K562 (cell line): ENCODE data around the gene TTC28. TPM values are rescaled to one million over a fixed set of nuclear protein-coding genes. Genes with fewer than 3 reads are reported as not detected.

Experiments used
- ATAC-seq: fragments of 200-7000 bp; cut with Tn5 transposase; 3 replicates; pipeline ENCODE4 v1.9.1; 2020; ENCODE audit warnings: moderate library complexity
- BruUV-seq: library from RNA; stranded (reverse); fragments of 400-500 nt; replicated peaks from 2 replicates; lab custom pipeline; 2021; lab: Mats Ljungman, UMichigan
- CTCF ChIA-PET: fragments of 300-600 bp; formaldehyde crosslinking; extraction: SDS; loops from one replicate; lab custom pipeline; 2021; ENCODE audit warnings: low intra/inter-chr PET ratio; lab: Yijun Ruan, JAX
- POLR2A ChIA-PET: fragments of 300-600, 350-650 bp; sonication (Branson Sonifier 250); formaldehyde crosslinking; extraction: SDS; loops from one replicate; lab custom pipeline; 2021; ENCODE audit warnings: antibody characterized with exemption, inconsistent platforms; lab: Yijun Ruan, JAX
- DNase-seq, 4 experiments: peaks; one replicate each; pipeline versions ENCODE4 v3.0.0 to v3.0.0-alpha.2; 2011 to 2018; ENCODE audit warnings: low spot score in 3 of 4, mixed read lengths in 3 of 4; ENCODE audit errors: extremely low read depth in 1 of 4
- FAIRE-seq: peaks from 2 replicates; lab custom pipeline; 2011; peaks lifted over from hg19 to GRCh38; lab: Jason Lieb, UNC
- H2AFZ ChIP-seq: 2 replicates; pipeline ENCODE4 v1.6.0; 2011; ENCODE audit warnings: low read depth, low read length, control low read depth, inconsistent platforms
- H3K27ac ChIP-seq: fragments of 200-600 bp; 3 replicates; pipeline ENCODE4 v1.8.0; 2011; ENCODE audit warnings: low read depth, mild to moderate bottlenecking, control low read depth, inconsistent platforms, low read length, moderate library complexity, mixed read lengths; ENCODE audit errors: extremely low read depth
- H3K27me3 ChIP-seq, 2 experiments: fragments of 300-600 bp in 1 of 2; 2 replicates in 1 of 2; 3 replicates in 1 of 2; pipeline versions ENCODE4 v1.6.0 to v1.8.0; 2011; ENCODE audit warnings: inconsistent platforms in 2 of 2, low read length in 2 of 2, mild to moderate bottlenecking in 1 of 2, mixed read lengths in 1 of 2, moderate library complexity in 1 of 2; ENCODE audit not compliant: control insufficient read depth in 2 of 2, insufficient read depth in 2 of 2
- H3K36me3 ChIP-seq: fragments of 300-600 bp; 3 replicates; pipeline ENCODE4 v1.8.0; 2011; ENCODE audit warnings: mild to moderate bottlenecking, low read length, inconsistent platforms; ENCODE audit not compliant: control insufficient read depth, insufficient read depth
- H3K4me1 ChIP-seq, 2 experiments: fragments of 200-600 bp in 1 of 2; replicated peaks in 1 of 2; 2 replicates in 1 of 2; 3 replicates in 1 of 2; pipeline versions ENCODE4 v1.5.1 to v1.8.0; 2011; ENCODE audit warnings: inconsistent platforms in 2 of 2, low read length in 2 of 2, mild to moderate bottlenecking in 1 of 2, mixed read lengths in 1 of 2, moderate library complexity in 1 of 2; ENCODE audit not compliant: control insufficient read depth in 2 of 2, insufficient read depth in 2 of 2
- H3K4me2 ChIP-seq: 2 replicates; pipeline ENCODE4 v1.6.1; 2011; ENCODE audit warnings: low read length, control low read depth, inconsistent platforms, mixed read lengths; ENCODE audit not compliant: insufficient read depth
- H3K4me3 ChIP-seq: fragments of 200-600 bp; sonication (generic), shearing (Covaris generic); 2 replicates; pipeline ENCODE4 v1.5.1; 2016; ENCODE audit warnings: control low read depth, inconsistent platforms
- H3K79me2 ChIP-seq: fragments of 200-600 bp; 3 replicates; pipeline ENCODE4 v1.8.0; 2011; ENCODE audit warnings: low read length, inconsistent platforms; ENCODE audit not compliant: control insufficient read depth, insufficient read depth
- H3K9ac ChIP-seq, 2 experiments: 2 replicates each; pipeline versions ENCODE4 v1.6.0 to v1.6.1; 2011; ENCODE audit warnings: low read depth in 2 of 2, low read length in 2 of 2, control low read depth in 1 of 2, inconsistent platforms in 1 of 2, mild to moderate bottlenecking in 1 of 2, mixed read lengths in 1 of 2; ENCODE audit not compliant: insufficient read depth in 1 of 2
- H3K9me1 ChIP-seq: one replicate; pipeline ENCODE4 v1.6.0; 2011; ENCODE audit warnings: inconsistent platforms, mild to moderate bottlenecking, low read length, moderate library complexity; ENCODE audit not compliant: control insufficient read depth, insufficient read depth
- H3K9me3 ChIP-seq: replicated peaks from 2 replicates; pipeline ENCODE4 v1.5.1; 2011; ENCODE audit warnings: low read depth, low read length, inconsistent platforms; ENCODE audit not compliant: control insufficient read depth, insufficient read depth
- H4K20me1 ChIP-seq: replicated peaks from 2 replicates; pipeline ENCODE4 v1.6.1; 2011; ENCODE audit warnings: low read length, inconsistent platforms, mixed read lengths; ENCODE audit not compliant: control insufficient read depth, insufficient read depth
- BRD4 ChIP-seq: fragments of 200-600 bp; sonication (generic); IDR thresholded peaks from 2 replicates; pipeline ENCODE4 v1.6.1; 2017; ENCODE audit warnings: inconsistent platforms
- HEY1 ChIP-seq: fragments of 250-450 bp; sonication (Bioruptor Pico); IDR thresholded peaks from 2 replicates; pipeline ENCODE4 v1.5.0; 2020; ENCODE audit warnings: mild to moderate bottlenecking, moderate library complexity, borderline replicate concordance
- MAFK ChIP-seq: IDR thresholded peaks from 2 replicates; pipeline ENCODE4 v1.6.1; 2011; ENCODE audit warnings: low read length, improper control_type of control experiment
- NFE2 ChIP-seq: IDR thresholded peaks from 2 replicates; pipeline ENCODE4 v1.6.1; 2014; ENCODE audit warnings: antibody characterized with exemption, low read depth
- NFIC ChIP-seq: fragments of 450-650 bp; IDR thresholded peaks from 2 replicates; pipeline ENCODE4 v1.6.1; 2017; ENCODE audit warnings: mild to moderate bottlenecking, inconsistent platforms
- NFIX ChIP-seq: fragments of 250-450 bp; sonication (Bioruptor Pico); IDR thresholded peaks from 2 replicates; pipeline ENCODE4 v1.4.0; 2020; ENCODE audit warnings: low read depth, mild to moderate bottlenecking, moderate library complexity
- PHF8 ChIP-seq: fragments of 200-600 bp; sonication (generic); IDR thresholded peaks from 2 replicates; pipeline ENCODE4 v1.6.1; 2012; ENCODE audit warnings: mixed run types, mild to moderate bottlenecking, inconsistent platforms, low read length, moderate library complexity, borderline replicate concordance
- PYGO2 ChIP-seq: fragments of 450-650 bp; IDR thresholded peaks from 2 replicates; pipeline ENCODE4 v1.6.1; 2016; ENCODE audit warnings: mild to moderate bottlenecking, missing genetic modification characterization, moderate library complexity, missing compliant biosample characterization
- SMARCA4 ChIP-seq: fragments of 450-650 bp; IDR thresholded peaks from 2 replicates; pipeline ENCODE4 v1.6.1; 2016
- TFAP4 ChIP-seq: sonication (generic); formaldehyde crosslinking; IDR thresholded peaks from 2 replicates; pipeline ENCODE4 v1.8.0; 2022; ENCODE audit warnings: missing genetic modification reagents, mild to moderate bottlenecking, moderate library complexity, borderline replicate concordance
- ZNF592 ChIP-seq: fragments of 450-650 bp; IDR thresholded peaks from 2 replicates; pipeline ENCODE4 v1.6.1; 2017; ENCODE audit warnings: antibody characterized with exemption, mild to moderate bottlenecking
- ZNF695 ChIP-seq: fragments of 450-650 bp; formaldehyde crosslinking; IDR thresholded peaks from 2 replicates; pipeline ENCODE4 v1.4.0; 2020; ENCODE audit warnings: mild to moderate bottlenecking, moderate library complexity
- WGBS: fragments of 100-300 bp; shearing (Covaris generic); methylation state at CpG from one replicate; pipeline ENCODE4 v1.1.6; 2016; ENCODE audit warnings: low coverage, mixed read lengths; ENCODE audit not compliant: insufficient coverage; ENCODE audit errors: missing lambda C conversion rate; 5-methylcytosine and 5-hydroxymethylcytosine counted together
- in situ Hi-C: fragments of 300-500 bp; cut with MboI; formaldehyde crosslinking; loops from 4 replicates; pipeline ENCODE4 v1.15.0; 2018; ENCODE audit warnings: inconsistent platforms, mixed read lengths
- intact Hi-C: fragments of 100-400 bp; cut with micrococcal nuclease; formaldehyde crosslinking; loops from 2 replicates; pipeline ENCODE4 v1.14.2; 2022
- polyA plus RNA-seq, 8 experiments: library from polyadenylated mRNA; depleted of rRNA in 4 of 8; stranded (reverse) in 5 of 8; unstranded in 3 of 8; fragments of >200 nt; fragmentation: Nextera tagmentation in 2 of 8; fragmentation: Illumina TruSeq in 1 of 8; extraction: Ambion mirVana in 2 of 8; extraction: Trizol in 1 of 8; gene quantifications; 2 replicates each; pipeline versions ENCODE4 v1.2.1 to v1.2.3, GENCODE V29; 2011 to 2014; ENCODE audit warnings: inconsistent platforms in 1 of 8, missing spikeins in 1 of 8
- total RNA-seq, 7 experiments: library from RNA; depleted of rRNA in 6 of 7; stranded (reverse); fragments of >200 nt in 6 of 7; fragmentation: Illumina TruSeq in 2 of 7; extraction: Trizol in 2 of 7; gene quantifications; 2 replicates each; pipeline versions ENCODE4 v1.2.1 to v1.2.3, GENCODE V29; 2011 to 2021; ENCODE audit warnings: low replicate concordance in 1 of 7
- TF ChIP-seq, protein P1 (sequence below): IDR thresholded peaks from 2 replicates; pipeline ENCODE4 v1.6.1; 2011; ENCODE audit warnings: borderline replicate concordance, low read depth, mild to moderate bottlenecking, moderate library complexity, low read length; ENCODE audit not compliant: insufficient read depth, poor library complexity, severe bottlenecking

Gene TTC28
- total and polyA plus RNA-seq, 9 of the 15 experiments (the other 6 are each of a cell fraction or from before 2014, with no cell fraction given), result 0.22 to 10.7 (median 3.1) TPM

DNA sequence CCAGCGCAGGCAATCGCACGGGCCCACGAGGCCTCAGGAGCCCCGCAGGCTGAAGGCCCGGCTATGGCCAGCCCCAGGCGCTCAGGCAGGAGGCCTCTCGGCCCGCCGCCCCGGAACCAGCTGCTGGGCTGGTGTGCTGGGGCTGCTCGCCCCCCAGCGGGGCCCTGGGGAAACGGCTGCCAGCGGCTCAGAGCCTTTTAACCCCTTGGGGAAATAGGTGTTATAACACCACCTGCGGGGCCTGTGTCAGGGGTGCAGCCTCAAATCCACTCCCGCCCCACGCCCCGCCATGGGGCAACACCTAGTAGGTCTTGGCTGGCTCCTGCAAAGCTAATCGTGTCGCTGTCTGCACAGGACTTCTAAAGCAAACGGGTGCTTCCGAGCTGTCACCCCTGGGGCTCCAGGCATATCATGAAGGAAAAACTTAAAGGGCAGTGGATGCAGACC is 237.4 kb downstream of the TTC28 start (continued):
- TF ChIP-seq NFE2, result no peak
- TF ChIP-seq TFAP4 (CRISPR knock-in tag), result peak; percentile 97
- no peak for TF ChIP-seq MAFK
- peak; percentile 8; the same call in 1 of the 2 replicates for TF ChIP-seq PHF8
- TF ChIP-seq, protein P1, sequence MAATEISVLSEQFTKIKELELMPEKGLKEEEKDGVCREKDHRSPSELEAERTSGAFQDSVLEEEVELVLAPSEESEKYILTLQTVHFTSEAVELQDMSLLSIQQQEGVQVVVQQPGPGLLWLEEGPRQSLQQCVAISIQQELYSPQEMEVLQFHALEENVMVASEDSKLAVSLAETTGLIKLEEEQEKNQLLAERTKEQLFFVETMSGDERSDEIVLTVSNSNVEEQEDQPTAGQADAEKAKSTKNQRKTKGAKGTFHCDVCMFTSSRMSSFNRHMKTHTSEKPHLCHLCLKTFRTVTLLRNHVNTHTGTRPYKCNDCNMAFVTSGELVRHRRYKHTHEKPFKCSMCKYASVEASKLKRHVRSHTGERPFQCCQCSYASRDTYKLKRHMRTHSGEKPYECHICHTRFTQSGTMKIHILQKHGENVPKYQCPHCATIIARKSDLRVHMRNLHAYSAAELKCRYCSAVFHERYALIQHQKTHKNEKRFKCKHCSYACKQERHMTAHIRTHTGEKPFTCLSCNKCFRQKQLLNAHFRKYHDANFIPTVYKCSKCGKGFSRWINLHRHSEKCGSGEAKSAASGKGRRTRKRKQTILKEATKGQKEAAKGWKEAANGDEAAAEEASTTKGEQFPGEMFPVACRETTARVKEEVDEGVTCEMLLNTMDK, result peak; percentile 91

GRCh38 chr22:28441720-28442263 is 237.8 kb downstream of the TTC28 start:
- ChIA-PET POLR2A (interaction anchor here (0.6 to 0.8 kb wide), 4 partner anchors 124 to 1993 kb away, joined by 3 to 4 read pairs (median 3); no protein-coding TSS in a partner anchor), CTCF (interaction anchor here (1.0 to 1.2 kb wide), 4 partner anchors 153 to 422 kb away, joined by 3 to 4 read pairs (median 4); no protein-coding TSS in a partner anchor)
- no TSS peak for BruUV-seq
- FAIRE-seq, result no peak
- peak overlapping the region; percentile 30; the same call in 1 of the 2 replicates for H3K4me3 ChIP-seq
- peak overlapping the region; percentile 81 for H2AFZ ChIP-seq
- H3K27ac ChIP-seq, result peak overlapping the region; percentile 48; the same call in 1 of the 3 replicates
- in situ Hi-C loops, result loop anchor here (10.0 kb wide), 1 partner anchor 417 kb away; no protein-coding TSS in a partner anchor
- peaks cover 0 to 12% of the 10 kb centered on the region in 2 experiments; a peak in 3 of 5 replicates for H3K4me1 ChIP-seq
- 23% methylated on average over 15 of the region's 16 CpGs for WGBS
- no peaks in the 10 kb centered on the region for H3K27me3 ChIP-seq
- H3K9me1 ChIP-seq, result no peaks in the 10 kb centered on the region
- no peak for DNase-seq
- peak overlapping the region; percentile 54 to 90 for H3K9ac ChIP-seq
- H3K36me3 ChIP-seq, result no peaks in the 10 kb centered on the region
- no peak for ATAC-seq
- H4K20me1 ChIP-seq, result no peaks in the 10 kb centered on the region
- intact Hi-C loops, result loop anchor here (2.0 to 10.0 kb wide), 4 partner anchors 151 to 417 kb away; no protein-coding TSS in a partner anchor
- no peaks in the 10 kb centered on the region for H3K9me3 ChIP-seq
- H3K79me2 ChIP-seq, result no peaks in the 10 kb centered on the region; the same call in 1 of the 3 replicates
- peak overlapping the region; percentile 69 for H3K4me2 ChIP-seq
- TF ChIP-seq SMARCA4, result no peak
- no peak for TF ChIP-seq HEY1 (CRISPR knock-in tag)
- TF ChIP-seq NFIX (CRISPR knock-in tag), result no peak
- TF ChIP-seq BRD4, result no peak
- TF ChIP-seq PYGO2, result no peak
- TF ChIP-seq NFIC, result no peak
- TF ChIP-seq ZNF695 (CRISPR knock-in tag), result no peak
- TF ChIP-seq ZNF592, result peak; percentile 68; the same call in 1 of the 2 replicates
